Iris pigment epithelial cell (primary cell): ENCODE results near the gene UPK1B.
A peak's percentile ranks its signal among the peaks of the same experiment; 100 is the strongest.

Source experiments
- DNase-seq: peaks from one replicate; pipeline ENCODE4 v3.0.0-alpha.2; 2011; ENCODE audit warnings: low read depth

Gene UPK1B

GRCh38 chr3:119176778-119177177 is 3.4 kb downstream of the UPK1B start:
- no peak for DNase-seq

DNA sequence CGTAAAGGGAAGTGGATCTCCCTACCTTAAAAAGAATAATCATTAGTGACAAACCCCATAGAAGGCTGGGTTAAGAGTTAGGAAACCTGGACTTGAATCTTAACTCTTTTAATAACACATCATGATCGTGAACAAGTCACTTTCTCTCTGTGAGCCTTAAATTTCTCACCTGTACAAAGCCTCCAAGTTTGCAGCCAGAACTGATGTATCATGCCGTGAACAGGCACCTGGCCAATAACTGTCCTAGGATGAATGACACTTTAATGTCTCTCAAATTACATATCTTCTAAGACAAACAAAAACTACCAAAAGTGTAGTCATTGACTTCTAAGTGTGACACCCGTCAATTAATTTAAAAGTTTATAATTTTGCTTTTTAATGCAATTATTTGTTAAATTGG is 3.9 kb downstream of the UPK1B start:
- DNase-seq, result no peak

DNA sequence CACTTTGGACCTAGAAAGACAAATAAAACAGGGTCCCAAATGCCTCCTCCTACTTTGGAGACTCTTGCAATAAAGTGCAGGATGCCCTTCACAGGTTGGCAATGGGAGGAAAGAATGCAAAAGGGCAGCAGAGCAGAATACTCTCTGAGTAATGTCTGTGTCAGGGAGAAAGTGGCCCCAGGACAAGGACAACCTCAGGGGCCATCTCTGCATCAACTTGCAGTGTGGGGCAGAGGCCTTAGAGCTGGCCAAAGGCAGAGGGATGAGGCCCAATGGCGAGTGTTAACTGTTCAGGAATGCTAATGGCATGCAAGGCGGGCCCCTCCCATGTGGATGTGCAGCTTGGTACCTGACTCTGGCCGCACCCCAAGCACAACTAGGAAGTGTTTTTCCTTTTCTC is 8.4 kb downstream of the UPK1B start:
- peak; percentile 28 for DNase-seq

DNA sequence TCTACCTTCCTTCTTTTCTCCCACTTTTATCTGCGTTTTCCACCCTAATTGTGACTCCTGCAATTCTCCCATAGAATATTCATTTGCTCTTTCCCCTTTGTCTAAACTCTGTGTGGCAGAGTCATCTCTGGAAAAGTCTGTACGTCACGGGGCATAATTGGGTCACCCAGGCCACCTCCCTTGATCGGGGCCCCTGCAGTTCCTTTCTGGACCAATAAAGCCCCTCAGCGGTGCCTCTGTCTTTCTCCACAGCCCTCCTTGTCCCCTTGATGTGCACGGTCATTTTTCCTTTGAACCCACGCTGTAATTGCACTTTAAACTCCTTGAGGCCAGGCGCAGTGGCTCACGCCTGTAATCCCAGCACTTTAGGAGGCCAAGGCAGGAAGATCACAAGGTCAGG is 10.7 kb downstream of the UPK1B start:
- no peak for DNase-seq

DNA sequence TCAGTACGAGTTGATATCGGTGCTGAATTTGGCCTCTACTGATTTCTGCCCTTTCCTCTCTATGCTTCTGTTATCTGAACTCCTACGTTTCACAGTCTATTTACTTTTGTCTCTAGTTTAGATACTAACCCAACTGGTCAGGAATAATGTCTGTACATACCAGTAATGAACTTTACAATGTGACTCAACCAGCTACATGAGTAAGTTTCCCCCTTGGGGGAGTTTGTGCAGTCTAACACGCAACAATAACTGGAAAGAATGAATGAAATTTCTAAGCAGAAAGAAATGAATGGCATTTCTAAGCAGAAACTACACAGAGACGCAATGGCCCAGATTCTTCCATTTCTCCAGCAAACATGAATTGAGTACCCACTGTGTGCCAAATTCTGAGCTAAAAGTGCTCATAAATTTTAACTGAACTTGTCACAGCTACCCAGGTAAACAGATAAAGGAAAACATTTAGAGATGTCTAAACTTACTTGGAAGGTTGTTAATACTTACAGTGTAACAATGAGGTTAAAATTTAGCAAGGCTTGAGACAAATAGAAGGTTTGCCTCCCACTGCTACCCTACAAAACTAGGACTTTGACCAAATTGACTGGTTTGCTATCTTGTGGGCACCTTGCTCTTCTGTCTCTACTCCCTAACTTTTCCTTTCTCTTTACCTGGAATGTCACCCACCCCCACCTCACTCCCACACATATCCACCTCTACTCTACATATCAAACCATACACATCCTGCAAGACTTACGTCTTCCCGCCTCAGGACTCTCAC is 11.6 kb downstream of the UPK1B start:
- peak; percentile 83 for DNase-seq

- no peak for DNase-seq
Measured at GRCh38 chr3:119187266-119187665, 13.9 kb downstream of the UPK1B start.

DNA sequence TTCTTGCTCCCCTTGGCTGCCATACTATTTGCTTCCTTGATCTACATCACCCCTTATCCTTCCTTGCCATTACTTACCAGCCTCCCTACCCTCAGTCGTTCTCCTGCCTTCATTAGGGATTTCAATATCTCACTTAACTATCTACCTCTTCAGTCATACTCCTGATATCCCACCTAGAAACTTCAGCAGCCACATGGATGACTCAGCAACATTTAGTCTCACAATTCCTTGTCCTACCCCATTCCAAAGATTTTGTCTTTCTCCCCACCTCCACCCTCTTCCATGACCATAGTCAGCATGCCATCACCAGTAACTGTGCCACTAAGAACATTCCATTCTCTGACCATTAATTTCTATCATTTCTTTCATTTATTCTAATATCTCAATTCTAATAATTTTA is 18.4 kb downstream of the UPK1B start:
- DNase-seq, result no peak

DNA sequence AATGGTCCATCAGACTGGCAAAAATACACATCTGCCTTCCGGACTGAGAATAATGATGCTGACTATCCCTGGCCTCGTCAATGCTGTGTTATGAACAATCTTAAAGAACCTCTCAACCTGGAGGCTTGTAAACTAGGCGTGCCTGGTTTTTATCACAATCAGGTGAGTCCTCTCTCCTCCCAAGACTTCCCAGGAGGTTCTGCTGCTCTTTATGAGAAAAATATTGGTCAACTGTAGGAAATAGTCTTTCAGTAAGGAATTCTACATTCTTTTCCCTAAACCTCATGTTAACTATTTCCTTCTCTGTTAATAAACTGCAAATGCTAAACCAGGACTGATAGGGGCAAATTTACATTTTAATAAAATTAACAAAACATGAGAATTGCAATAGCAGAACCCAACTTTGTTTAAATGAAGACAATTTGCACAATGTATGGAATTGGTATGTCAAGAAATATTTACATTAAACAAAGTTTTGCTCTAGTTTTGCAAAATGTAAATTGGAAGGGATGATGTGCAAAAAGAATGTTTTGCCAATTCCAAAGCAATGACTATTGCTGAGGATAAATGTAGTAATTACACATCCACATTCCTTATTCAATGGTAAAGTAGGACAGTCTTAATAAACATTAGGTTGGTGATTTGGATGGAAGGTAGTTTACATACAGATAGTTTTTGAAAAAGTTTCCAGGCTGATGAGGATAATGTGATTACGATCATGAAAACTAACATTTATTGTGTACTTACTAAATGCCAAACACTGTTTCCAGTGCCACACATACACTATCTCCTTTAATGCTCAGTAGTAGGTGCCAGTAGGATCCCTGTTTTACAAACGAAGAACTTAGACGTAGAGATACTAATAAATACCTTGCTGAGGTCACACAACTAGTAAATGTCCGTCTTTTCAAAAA is 21.1 kb downstream of the UPK1B start:
- peak; percentile 34 for DNase-seq

DNA sequence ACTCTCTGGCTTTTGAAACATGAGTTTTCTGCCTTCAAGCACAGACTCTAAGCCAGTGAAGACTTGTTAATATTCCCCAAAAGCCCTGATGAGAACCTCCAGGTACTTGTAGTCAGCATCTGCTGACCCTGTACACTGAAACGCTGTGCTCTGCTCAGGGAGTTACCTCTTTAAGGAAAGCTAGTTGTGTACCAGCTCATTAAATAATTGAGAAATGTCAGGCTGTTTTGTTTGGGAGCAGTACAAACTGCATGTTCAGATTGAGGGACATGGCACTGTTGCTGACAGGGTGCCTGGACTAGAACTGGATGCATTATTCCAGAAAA is 21.7 kb downstream of the UPK1B start:
- no peak for DNase-seq

DNA sequence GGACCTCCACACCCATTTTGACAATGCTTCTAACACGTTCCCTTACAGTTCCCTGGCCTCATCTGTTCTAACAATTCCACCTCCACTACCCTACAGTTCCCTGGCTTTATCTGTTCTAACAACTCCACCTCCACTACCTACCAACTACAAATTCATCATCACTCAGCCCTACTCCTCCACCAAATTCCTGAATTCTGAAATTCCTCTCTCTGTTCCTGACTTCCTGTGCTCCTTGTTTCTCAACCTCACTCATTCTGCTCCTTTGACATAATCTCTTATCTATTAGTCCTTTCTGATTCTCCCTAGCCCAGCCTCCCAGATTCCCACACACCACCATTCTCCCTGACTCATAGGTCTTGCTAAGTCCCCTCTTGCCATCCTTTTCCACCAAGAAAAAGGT is 22.5 kb downstream of the UPK1B start:
- DNase-seq, result peak; percentile 32

DNA sequence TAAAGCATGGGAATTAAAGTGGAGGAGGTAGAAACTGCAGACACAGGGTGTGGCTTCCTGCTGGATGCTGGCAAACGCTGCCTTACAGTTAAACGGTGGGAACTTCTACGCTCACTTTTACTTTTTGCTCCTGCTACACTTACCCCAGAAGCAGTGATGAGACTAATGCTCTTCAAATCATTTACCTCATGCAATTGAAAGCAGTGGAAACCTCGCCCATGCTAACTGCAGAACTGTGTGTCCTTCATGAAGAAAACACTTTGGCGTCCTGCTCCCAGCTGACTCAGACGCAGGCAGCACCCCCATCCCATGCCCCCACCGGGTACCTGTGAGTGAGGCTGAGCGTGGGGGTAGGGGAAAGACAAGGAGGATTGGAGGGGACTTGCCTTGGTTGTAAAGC is 31.8 kb downstream of the UPK1B start:
- no peak for DNase-seq

DNA sequence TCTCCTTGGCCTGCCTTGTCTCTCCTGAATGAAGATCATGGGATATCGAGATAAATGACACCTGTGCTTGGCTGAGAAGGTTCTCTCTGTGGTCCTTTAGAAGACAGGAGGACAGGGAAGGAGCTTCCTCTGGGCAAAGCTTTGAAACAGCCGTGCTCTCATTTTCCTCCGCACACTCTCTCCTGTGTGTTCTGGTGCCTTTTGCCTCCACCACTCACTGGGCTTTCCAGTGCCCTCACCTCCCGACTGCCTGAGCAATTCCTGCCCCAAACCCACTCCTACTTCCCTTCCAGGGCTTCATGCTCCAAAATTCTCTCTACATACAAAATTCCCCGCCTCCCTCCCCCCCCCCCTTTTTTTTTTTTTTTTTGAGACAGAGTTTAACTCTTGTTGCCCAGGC is 32.3 kb downstream of the UPK1B start:
- DNase-seq, result no peak

- no peak for DNase-seq
Measured at GRCh38 chr3:119206611-119207511, 33.5 kb downstream of the UPK1B start.

GRCh38 chr3:119207512-119207875 is 34.1 kb downstream of the UPK1B start:
- no peak for DNase-seq

DNA sequence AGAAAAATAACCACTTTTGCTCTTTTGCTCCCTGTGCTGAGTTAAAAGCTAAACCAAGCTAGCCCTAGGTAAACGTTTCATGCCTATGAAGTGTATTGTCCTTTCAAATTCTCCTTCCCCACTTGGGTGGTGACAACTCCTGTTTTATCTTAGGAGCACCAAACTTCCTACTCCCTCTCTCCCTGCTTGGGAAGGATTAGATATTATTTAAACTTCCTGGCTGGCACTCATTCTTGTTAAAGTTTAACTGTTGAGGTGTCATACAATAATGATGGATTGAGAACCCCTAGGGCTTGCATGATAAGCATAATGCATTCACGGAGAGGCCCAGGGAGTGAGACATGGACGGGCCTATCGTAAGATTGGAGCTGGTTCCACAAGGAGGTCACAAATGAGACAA is 37.8 kb downstream of the UPK1B start:
- no peak for DNase-seq

GRCh38 chr3:119211803-119212202 is 38.4 kb downstream of the UPK1B start:
- no peak for DNase-seq

GRCh38 chr3:119219069-119219468 is 45.7 kb downstream of the UPK1B start:
- no peak for DNase-seq

DNA sequence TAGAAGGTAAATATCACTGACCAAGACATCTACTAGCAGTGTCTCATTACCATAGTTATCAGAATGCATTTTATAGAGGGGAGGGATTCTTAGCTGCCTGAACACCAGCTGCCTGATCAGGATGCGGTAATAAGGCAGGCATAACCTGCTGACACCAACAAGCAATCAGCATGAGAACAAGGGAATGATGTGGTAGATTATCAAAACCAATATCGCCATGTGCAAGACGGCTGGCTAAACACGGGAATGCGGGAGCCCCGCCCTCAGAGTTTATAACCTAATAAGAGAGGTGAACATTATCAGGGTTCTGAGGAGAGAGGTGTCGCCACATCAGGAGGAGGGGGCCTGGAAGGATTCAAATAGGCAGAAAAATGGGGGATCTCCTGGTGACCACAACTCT is 46.8 kb downstream of the UPK1B start:
- no peak for DNase-seq

DNA sequence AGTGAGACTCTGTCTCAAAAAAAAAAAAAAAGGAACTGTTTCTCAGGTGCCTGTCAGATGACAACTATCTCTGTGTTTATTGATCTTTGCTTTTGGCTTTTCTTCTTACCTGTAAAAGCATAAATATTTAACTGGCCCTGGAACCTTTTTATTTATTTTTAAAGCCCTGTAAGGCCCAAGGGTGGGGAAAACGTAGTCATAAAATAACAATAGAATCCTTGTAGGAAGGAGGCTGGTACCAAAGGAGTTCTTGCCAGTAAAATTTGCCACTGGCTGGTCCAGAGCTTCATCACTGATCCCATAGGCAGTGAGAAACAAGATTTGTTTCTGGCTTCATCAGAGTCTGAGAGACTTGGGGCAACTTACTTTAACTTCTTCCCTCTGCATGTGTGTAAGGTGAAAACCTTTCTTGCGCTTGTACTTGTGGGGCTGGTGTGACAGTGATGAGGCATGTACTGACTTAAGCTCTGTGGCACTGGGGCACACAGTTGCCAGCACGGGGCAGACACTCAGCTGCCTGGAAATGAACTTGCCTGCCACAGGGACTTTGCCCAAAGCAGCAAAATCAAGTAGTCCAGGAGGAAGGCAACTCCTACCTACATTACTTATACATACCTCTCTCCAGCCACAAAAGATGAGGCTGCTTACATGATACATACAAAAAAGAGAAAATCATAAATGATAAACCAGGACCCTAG is 47.7 kb downstream of the UPK1B start:
- no peak for DNase-seq

GRCh38 chr3:119221779-119222320 is 48.5 kb downstream of the UPK1B start:
- peak; percentile 33 for DNase-seq

DNA sequence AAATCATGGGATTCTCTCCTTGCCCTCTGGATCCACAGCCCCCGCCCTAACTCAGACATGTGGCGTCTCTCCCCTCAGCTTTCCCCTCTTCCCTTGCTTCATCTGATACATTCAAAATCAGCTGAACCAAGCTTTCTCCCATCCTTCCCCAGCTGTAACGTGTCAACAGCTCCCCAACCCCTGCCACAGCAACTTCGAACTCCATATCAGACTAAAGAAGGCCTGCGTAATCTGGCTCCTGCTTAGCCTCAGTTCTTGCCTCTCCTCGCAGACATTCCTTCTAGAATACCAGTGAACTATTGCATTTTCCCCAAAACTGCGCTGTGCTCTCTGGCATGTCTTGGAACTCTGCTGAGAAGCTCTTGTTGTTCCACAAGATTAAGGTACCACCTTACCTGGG is 49.0 kb downstream of the UPK1B start:
- no peak for DNase-seq

- no peak for DNase-seq
Measured at GRCh38 chr3:119223511-119223910, 50.1 kb downstream of the UPK1B start.
